WTC11 (cell line): ENCODE measurements around the gene ATG16L1.

Experiments used
- CBFB ChIP-seq: sonication (generic); formaldehyde crosslinking; IDR thresholded peaks from 2 replicates; pipeline ENCODE4 v1.8.1; 2022; ENCODE audit warnings: mild to moderate bottlenecking, low read depth, missing genetic modification reagents
- EMX1 ChIP-seq: fragments of 250-450 bp; sonication (Bioruptor Pico); IDR thresholded peaks from 2 replicates; pipeline ENCODE4 v1.8.0; 2021; ENCODE audit warnings: mild to moderate bottlenecking
- GABPB1 ChIP-seq: sonication (generic); formaldehyde crosslinking; IDR thresholded peaks from 2 replicates; pipeline ENCODE4 v1.8.1; 2023; ENCODE audit warnings: mild to moderate bottlenecking, missing genetic modification reagents
- RORB ChIP-seq: fragments of 250-450 bp; sonication (Bioruptor Pico); IDR thresholded peaks from 2 replicates; pipeline ENCODE4 v1.9.0; 2021; ENCODE audit warnings: mild to moderate bottlenecking
- TF ChIP-seq, protein P1 (sequence below): fragments of 200-600 bp; IDR thresholded peaks from 2 replicates; pipeline ENCODE4 v1.8.0; 2022; ENCODE audit warnings: antibody characterized with exemption
- TF ChIP-seq, protein P2 (sequence below): sonication (generic); formaldehyde crosslinking; conservative IDR thresholded peaks from 2 replicates; pipeline ENCODE4 v1.8.1; 2023; ENCODE audit warnings: mild to moderate bottlenecking, low read depth, missing genetic modification reagents, moderate library complexity

DNA sequence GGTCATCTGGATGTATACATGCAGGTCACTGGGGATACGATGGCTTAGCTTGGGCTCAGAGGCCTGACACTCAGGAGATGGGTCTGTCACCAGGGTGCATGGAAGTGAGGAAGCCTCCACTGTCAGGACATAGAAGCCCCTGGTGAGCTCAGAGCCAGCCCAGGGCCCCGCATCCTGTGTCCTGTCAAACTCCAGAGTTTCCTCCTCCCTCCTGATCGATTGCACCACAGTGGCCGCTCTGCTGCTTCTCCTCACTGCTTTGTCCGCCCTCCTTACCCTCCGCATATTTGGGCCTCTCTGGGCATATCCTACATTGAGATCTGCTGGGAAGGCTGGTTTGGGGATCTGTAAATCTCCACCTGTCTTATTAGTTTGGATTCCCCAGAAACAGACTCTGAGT, 37.5 kb upstream of the ATG16L1 start:
- no peak for TF ChIP-seq RORB (CRISPR knock-in tag)
- TF ChIP-seq, protein P1, sequence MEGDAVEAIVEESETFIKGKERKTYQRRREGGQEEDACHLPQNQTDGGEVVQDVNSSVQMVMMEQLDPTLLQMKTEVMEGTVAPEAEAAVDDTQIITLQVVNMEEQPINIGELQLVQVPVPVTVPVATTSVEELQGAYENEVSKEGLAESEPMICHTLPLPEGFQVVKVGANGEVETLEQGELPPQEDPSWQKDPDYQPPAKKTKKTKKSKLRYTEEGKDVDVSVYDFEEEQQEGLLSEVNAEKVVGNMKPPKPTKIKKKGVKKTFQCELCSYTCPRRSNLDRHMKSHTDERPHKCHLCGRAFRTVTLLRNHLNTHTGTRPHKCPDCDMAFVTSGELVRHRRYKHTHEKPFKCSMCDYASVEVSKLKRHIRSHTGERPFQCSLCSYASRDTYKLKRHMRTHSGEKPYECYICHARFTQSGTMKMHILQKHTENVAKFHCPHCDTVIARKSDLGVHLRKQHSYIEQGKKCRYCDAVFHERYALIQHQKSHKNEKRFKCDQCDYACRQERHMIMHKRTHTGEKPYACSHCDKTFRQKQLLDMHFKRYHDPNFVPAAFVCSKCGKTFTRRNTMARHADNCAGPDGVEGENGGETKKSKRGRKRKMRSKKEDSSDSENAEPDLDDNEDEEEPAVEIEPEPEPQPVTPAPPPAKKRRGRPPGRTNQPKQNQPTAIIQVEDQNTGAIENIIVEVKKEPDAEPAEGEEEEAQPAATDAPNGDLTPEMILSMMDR: no peak
- TF ChIP-seq, protein P2, sequence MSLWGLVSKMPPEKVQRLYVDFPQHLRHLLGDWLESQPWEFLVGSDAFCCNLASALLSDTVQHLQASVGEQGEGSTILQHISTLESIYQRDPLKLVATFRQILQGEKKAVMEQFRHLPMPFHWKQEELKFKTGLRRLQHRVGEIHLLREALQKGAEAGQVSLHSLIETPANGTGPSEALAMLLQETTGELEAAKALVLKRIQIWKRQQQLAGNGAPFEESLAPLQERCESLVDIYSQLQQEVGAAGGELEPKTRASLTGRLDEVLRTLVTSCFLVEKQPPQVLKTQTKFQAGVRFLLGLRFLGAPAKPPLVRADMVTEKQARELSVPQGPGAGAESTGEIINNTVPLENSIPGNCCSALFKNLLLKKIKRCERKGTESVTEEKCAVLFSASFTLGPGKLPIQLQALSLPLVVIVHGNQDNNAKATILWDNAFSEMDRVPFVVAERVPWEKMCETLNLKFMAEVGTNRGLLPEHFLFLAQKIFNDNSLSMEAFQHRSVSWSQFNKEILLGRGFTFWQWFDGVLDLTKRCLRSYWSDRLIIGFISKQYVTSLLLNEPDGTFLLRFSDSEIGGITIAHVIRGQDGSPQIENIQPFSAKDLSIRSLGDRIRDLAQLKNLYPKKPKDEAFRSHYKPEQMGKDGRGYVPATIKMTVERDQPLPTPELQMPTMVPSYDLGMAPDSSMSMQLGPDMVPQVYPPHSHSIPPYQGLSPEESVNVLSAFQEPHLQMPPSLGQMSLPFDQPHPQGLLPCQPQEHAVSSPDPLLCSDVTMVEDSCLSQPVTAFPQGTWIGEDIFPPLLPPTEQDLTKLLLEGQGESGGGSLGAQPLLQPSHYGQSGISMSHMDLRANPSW (CRISPR knock-in tag): no peak
- no peak for TF ChIP-seq CBFB (CRISPR knock-in tag)
- TF ChIP-seq EMX1 (CRISPR knock-in tag): no peak
- no peak for TF ChIP-seq GABPB1 (CRISPR knock-in tag)
